Measurements from ENCODE around the gene THOP1. TPM values are rescaled to one million over a fixed set of nuclear protein-coding genes. Genes with fewer than 3 reads are reported as not detected.

Gene THOP1
- total and polyA plus RNA-seq, 10 of the 15 experiments (the other 5 are each of a cell fraction or from before 2014, with no cell fraction given) = 1.9 to 270 (median 169) TPM

DNA sequence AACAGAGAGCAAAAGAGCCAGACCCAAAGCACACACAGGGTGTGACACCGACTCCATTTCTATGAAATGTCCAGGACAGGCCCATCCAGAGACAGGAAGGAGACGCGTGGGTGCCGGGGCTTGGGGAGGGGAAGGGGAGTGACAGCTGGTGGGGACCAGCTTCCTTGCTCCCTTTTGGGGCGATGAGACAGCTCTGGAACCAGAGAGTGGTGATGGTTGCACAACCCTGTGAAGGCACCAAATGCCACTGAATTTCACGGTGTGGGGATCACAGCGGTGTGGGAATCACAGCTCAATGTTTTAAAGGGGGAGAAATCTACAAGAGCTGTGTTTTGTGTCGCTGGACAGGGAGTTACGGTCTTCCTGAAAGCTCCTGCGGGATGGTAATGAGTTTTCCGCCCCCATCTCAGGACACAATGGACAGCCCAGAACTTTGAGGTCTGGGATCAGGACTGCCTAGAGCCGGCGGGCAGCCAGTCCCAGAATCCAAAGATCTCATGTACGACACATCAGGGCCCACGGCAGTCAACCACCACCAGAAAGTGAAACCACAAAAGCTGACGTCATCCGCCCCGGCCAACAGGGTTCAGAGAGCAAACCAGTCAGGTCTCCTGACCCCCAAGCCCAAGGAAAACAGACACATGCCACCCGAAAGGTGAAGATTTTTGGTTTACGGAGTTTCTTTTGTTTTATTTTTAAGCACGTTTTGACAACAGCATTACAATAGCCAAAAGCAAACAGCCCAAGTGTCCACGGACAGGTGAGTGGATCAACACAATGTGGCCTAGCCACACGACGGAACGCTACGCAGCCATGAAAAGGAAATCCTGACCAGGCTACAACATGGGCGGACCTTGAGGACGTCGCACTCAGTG lies 9.5 kb upstream of the THOP1 start (continued):
- TF ChIP-seq, protein P1, sequence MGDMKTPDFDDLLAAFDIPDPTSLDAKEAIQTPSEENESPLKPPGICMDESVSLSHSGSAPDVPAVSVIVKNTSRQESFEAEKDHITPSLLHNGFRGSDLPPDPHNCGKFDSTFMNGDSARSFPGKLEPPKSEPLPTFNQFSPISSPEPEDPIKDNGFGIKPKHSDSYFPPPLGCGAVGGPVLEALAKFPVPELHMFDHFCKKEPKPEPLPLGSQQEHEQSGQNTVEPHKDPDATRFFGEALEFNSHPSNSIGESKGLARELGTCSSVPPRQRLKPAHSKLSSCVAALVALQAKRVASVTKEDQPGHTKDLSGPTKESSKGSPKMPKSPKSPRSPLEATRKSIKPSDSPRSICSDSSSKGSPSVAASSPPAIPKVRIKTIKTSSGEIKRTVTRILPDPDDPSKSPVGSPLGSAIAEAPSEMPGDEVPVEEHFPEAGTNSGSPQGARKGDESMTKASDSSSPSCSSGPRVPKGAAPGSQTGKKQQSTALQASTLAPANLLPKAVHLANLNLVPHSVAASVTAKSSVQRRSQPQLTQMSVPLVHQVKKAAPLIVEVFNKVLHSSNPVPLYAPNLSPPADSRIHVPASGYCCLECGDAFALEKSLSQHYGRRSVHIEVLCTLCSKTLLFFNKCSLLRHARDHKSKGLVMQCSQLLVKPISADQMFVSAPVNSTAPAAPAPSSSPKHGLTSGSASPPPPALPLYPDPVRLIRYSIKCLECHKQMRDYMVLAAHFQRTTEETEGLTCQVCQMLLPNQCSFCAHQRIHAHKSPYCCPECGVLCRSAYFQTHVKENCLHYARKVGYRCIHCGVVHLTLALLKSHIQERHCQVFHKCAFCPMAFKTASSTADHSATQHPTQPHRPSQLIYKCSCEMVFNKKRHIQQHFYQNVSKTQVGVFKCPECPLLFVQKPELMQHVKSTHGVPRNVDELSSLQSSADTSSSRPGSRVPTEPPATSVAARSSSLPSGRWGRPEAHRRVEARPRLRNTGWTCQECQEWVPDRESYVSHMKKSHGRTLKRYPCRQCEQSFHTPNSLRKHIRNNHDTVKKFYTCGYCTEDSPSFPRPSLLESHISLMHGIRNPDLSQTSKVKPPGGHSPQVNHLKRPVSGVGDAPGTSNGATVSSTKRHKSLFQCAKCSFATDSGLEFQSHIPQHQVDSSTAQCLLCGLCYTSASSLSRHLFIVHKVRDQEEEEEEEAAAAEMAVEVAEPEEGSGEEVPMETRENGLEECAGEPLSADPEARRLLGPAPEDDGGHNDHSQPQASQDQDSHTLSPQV (IDR thresholded peaks at IDR 0.05) = no peak
- TF ChIP-seq TCF3 (IDR thresholded peaks at IDR 0.05; ENCODE audit: borderline replicate concordance, insufficient read depth, low read depth, low read length) = no peak
- TF ChIP-seq NR2F1 (conservative IDR thresholded peaks at IDR 0.05) = 0 out of 2 replicates have a peak, but pooled peaks have one; percentile 29

DNA sequence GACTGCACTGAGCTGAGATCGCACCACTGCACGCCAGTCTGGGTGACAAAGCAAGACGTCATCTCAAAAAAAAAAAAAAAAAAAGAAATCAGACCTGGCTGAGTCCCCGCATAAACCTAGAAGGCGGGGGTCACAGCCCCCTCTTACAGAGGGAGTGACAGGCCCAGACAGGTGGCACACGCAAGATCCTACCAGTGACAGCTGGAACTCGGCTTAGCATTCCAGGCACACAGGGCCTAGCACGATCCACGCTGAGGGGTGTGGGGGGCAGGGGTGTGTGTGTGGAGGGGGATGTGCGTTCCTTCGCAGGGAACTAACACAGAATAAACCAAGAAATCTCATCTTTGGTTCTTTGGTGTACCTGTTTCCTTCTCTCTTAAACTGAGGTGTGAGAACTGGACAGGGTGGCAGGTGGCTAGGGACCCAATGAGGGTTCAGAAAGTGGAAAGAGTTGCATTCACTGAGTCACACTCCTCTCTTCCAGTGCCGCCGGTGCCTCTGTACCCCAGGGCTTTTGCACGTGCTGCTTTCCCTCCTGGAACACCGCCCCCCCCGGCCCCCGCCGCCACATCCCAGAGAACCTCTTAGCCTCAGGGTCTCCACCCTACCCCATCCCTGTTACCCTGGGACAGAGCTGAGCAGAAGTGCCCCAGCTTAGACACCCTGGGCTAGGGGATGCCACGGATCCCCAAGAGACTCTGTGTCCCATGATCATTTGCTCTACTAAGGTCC lies 7.2 kb upstream of the THOP1 start:
- no peak for TF ChIP-seq IKZF2 (IDR thresholded peaks at IDR 0.05)
- TF ChIP-seq, protein P2, sequence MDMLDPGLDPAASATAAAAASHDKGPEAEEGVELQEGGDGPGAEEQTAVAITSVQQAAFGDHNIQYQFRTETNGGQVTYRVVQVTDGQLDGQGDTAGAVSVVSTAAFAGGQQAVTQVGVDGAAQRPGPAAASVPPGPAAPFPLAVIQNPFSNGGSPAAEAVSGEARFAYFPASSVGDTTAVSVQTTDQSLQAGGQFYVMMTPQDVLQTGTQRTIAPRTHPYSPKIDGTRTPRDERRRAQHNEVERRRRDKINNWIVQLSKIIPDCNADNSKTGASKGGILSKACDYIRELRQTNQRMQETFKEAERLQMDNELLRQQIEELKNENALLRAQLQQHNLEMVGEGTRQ (IDR thresholded peaks at IDR 0.05; ENCODE audit: borderline replicate concordance, low read depth, low read length) = no peak
- TF ChIP-seq, protein P3, sequence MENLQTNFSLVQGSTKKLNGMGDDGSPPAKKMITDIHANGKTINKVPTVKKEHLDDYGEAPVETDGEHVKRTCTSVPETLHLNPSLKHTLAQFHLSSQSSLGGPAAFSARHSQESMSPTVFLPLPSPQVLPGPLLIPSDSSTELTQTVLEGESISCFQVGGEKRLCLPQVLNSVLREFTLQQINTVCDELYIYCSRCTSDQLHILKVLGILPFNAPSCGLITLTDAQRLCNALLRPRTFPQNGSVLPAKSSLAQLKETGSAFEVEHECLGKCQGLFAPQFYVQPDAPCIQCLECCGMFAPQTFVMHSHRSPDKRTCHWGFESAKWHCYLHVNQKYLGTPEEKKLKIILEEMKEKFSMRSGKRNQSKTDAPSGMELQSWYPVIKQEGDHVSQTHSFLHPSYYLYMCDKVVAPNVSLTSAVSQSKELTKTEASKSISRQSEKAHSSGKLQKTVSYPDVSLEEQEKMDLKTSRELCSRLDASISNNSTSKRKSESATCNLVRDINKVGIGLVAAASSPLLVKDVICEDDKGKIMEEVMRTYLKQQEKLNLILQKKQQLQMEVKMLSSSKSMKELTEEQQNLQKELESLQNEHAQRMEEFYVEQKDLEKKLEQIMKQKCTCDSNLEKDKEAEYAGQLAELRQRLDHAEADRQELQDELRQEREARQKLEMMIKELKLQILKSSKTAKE (IDR thresholded peaks at IDR 0.05; ENCODE audit: low read depth, poor library complexity, severe bottlenecking) = no peak
- TF ChIP-seq, protein P4, sequence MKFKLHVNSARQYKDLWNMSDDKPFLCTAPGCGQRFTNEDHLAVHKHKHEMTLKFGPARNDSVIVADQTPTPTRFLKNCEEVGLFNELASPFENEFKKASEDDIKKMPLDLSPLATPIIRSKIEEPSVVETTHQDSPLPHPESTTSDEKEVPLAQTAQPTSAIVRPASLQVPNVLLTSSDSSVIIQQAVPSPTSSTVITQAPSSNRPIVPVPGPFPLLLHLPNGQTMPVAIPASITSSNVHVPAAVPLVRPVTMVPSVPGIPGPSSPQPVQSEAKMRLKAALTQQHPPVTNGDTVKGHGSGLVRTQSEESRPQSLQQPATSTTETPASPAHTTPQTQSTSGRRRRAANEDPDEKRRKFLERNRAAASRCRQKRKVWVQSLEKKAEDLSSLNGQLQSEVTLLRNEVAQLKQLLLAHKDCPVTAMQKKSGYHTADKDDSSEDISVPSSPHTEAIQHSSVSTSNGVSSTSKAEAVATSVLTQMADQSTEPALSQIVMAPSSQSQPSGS (IDR thresholded peaks at IDR 0.05; ENCODE audit: low read length) = no peak
- ChIA-PET POLR2A (interaction anchor here (0.5 kb wide), 1 partner anchor 308 kb away, joined by 3 read pairs; no protein-coding TSS in a partner anchor), CTCF (interaction anchor here (2.1 kb wide), 1 partner anchor 130 kb away, joined by 5 read pairs; no protein-coding TSS in a partner anchor), SMC1A (ENCODE audit: uncharacterized antibody, unreplicated experiment) (interaction anchor here (0.8 kb wide), 1 partner anchor 130 kb away, joined by 3 read pairs; no protein-coding TSS in a partner anchor), RAD21 (ENCODE audit: unreplicated experiment) (no interaction called here)
- intact Hi-C loops (cut with micrococcal nuclease; ENCODE audit: unreplicated experiment) (no loop called here), in situ Hi-C loops (cut with MboI) (no loop called here)
- FAIRE-seq (no peak), ATAC-seq (no peak), DNase-seq (ENCODE audit: low read depth, low spot score) (no peak)
- no peak overlapping the region for H3K27ac ChIP-seq (ENCODE audit: control insufficient read depth, insufficient read depth)
- H3K36me3 ChIP-seq (ENCODE audit: control insufficient read depth in 2 of 2, insufficient read depth in 2 of 2, low read length in 1 of 2) = peaks cover 2 to 4% of the 10 kb centered on the region in 2 experiments; a peak in 2 of 4 replicates
- no peak overlapping the region for H2AFZ ChIP-seq (ENCODE audit: control insufficient read depth, low read depth, low read length)
- H3K4me1 ChIP-seq (ENCODE audit: control insufficient read depth, insufficient read depth, low read length) = peaks cover 16% of the 10 kb centered on the region
- H3K79me2 ChIP-seq (ENCODE audit: control insufficient read depth, insufficient read depth, low read length) = peaks cover 89% of the 10 kb centered on the region
- H3K4me3 ChIP-seq = no peak overlapping the region
- 0 out of 2 replicates have a peak overlapping the region, but pooled peaks have one; percentile 14 for H3K4me2 ChIP-seq (ENCODE audit: control insufficient read depth, insufficient read depth)
- 79% methylated on average over 11 of the region's 19 CpGs for WGBS (ENCODE audit: insufficient coverage, insufficient replicate concordance, low lambda C conversion rate, missing lambda C conversion rate)
- BruUV-seq (replicated peaks) = no TSS peak
- no peaks in the 10 kb centered on the region for H3K27me3 ChIP-seq (replicated peaks in 1 of 2; ENCODE audit: control insufficient read depth in 2 of 2, insufficient read depth in 2 of 2, low read length in 1 of 2)
- H4K20me1 ChIP-seq (ENCODE audit: control insufficient read depth, insufficient read depth) = peaks cover 6% of the 10 kb centered on the region; the same call in 1 of the 2 replicates
- no peaks in the 10 kb centered on the region; the same call in 2 of the 3 replicates for H3K9me3 ChIP-seq (replicated peaks; ENCODE audit: control insufficient read depth, insufficient read depth, low read length)
- H3K9ac ChIP-seq (ENCODE audit: control insufficient read depth, insufficient read depth, low read length) = no peak overlapping the region

Data from GM12878 (cell line).